PC-3 (cell line): ENCODE data around the gene BCO1. TPM values are rescaled to one million over a fixed set of nuclear protein-coding genes. Genes with fewer than 3 reads are reported as not detected.

Experiments
- ATAC-seq: fragments of 200-7000 bp; cut with Tn5 transposase; 2 replicates; pipeline ENCODE4 v1.9.1; 2020; ENCODE audit warnings: mild to moderate bottlenecking, moderate library complexity
- BruUV-seq: library from RNA; stranded (reverse); fragments of 400-500 nt; replicated peaks from 2 replicates; lab custom pipeline; 2021; lab: Mats Ljungman, UMichigan
- CTCF ChIA-PET: fragments of 300-600 bp; sonication (Branson Sonifier 250); formaldehyde crosslinking; loops from one replicate; lab custom pipeline; 2022; ENCODE audit warnings: antibody characterized with exemption; lab: Charles Lee
- POLR2A ChIA-PET: fragments of 300-600 bp; sonication (Branson Sonifier 250); formaldehyde crosslinking; loops from one replicate; lab custom pipeline; 2022; ENCODE audit warnings: antibody characterized with exemption; ENCODE audit not compliant: unreplicated experiment; lab: Charles Lee
- DNase-seq: peaks from one replicate; pipeline ENCODE4 v3.0.0-alpha.2; 2015
- H2AFZ ChIP-seq: fragments of 300-600 bp; sonication (generic); 2 replicates; pipeline ENCODE4 v1.6.0; 2016; ENCODE audit warnings: antibody characterized with exemption, low read length
- H3F3A ChIP-seq: fragments of 300-600 bp; sonication (generic); one replicate; pipeline ENCODE4 v1.6.0; 2017; ENCODE audit warnings: antibody characterized with exemption, low read length, control low read depth, mild to moderate bottlenecking; ENCODE audit not compliant: unreplicated experiment
- H3K27ac ChIP-seq: fragments of 300-600 bp; sonication (generic); 2 replicates; pipeline ENCODE4 v1.5.1; 2016; ENCODE audit warnings: mild to moderate bottlenecking, low read length
- H3K27me3 ChIP-seq: fragments of 300-600 bp; sonication (generic); 2 replicates; pipeline ENCODE4 v1.6.1; 2016; ENCODE audit warnings: low read length, mixed read lengths
- H3K36me3 ChIP-seq: fragments of 300-600 bp; sonication (generic); 2 replicates; pipeline ENCODE4 v1.6.1; 2016; ENCODE audit warnings: low read depth, mixed run types, low read length, mixed read lengths
- H3K4me1 ChIP-seq: fragments of 300-600 bp; sonication (generic); 2 replicates; pipeline ENCODE4 v1.5.1; 2016; ENCODE audit warnings: low read length; ENCODE audit not compliant: insufficient read depth
- H3K4me2 ChIP-seq: fragments of 300-600 bp; sonication (generic); 2 replicates; pipeline ENCODE4 v1.6.0; 2016; ENCODE audit warnings: low read length
- H3K4me3 ChIP-seq: fragments of 300-600 bp; sonication (generic); 2 replicates; pipeline ENCODE4 v1.5.1; 2016; ENCODE audit warnings: mild to moderate bottlenecking, low read length, mixed read lengths
- H3K79me2 ChIP-seq: fragments of 300-600 bp; sonication (generic); 2 replicates; pipeline ENCODE4 v1.6.1; 2017; ENCODE audit warnings: low read length, mixed read lengths
- H3K9ac ChIP-seq: fragments of 300-600 bp; sonication (generic); 2 replicates; pipeline ENCODE4 v1.6.0; 2016; ENCODE audit warnings: mild to moderate bottlenecking, low read length
- H3K9me2 ChIP-seq: fragments of 300-600 bp; sonication (generic); replicated peaks from 2 replicates; pipeline ENCODE4 v1.6.1; 2016; ENCODE audit warnings: mixed run types, low read length, mixed read lengths
- H3K9me3 ChIP-seq: fragments of 300-600 bp; sonication (generic); 2 replicates; pipeline ENCODE4 v1.6.1; 2016; ENCODE audit warnings: low read length, mixed read lengths
- H4K20me1 ChIP-seq: fragments of 300-600 bp; sonication (generic); 2 replicates; pipeline ENCODE4 v1.6.1; 2016; ENCODE audit warnings: low read length, mixed read lengths
- CTCF ChIP-seq: fragments of 300-600 bp; sonication (generic); conservative IDR thresholded peaks from 2 replicates; pipeline ENCODE4 v1.5.1; 2017; ENCODE audit warnings: antibody characterized with exemption, low read depth, mild to moderate bottlenecking, low read length
- EZH2 ChIP-seq: fragments of 300-600 bp; sonication (generic); IDR thresholded peaks from one replicate; pipeline ENCODE4 v1.6.1; 2017; ENCODE audit warnings: antibody characterized with exemption, mild to moderate bottlenecking, low read length; ENCODE audit not compliant: unreplicated experiment
- EZH2phosphoT487 ChIP-seq: fragments of 300-600 bp; sonication (generic); IDR thresholded peaks from 2 replicates; pipeline ENCODE4 v1.6.1; 2018; ENCODE audit warnings: mild to moderate bottlenecking, antibody characterized with exemption, low read length, borderline replicate concordance
- intact Hi-C: fragments of 100-400 bp; cut with micrococcal nuclease; formaldehyde crosslinking; loops from 2 replicates; pipeline ENCODE4 v1.9.0; 2023
- total RNA-seq: library from RNA; depleted of rRNA; stranded (reverse); fragments of >200 nt; gene quantifications from 2 replicates; pipeline ENCODE4 v1.2.3, GENCODE V29; 2014

The BCO1 gene
- total RNA-seq, 1 experiment from 2014 or later: not detected

DNA sequence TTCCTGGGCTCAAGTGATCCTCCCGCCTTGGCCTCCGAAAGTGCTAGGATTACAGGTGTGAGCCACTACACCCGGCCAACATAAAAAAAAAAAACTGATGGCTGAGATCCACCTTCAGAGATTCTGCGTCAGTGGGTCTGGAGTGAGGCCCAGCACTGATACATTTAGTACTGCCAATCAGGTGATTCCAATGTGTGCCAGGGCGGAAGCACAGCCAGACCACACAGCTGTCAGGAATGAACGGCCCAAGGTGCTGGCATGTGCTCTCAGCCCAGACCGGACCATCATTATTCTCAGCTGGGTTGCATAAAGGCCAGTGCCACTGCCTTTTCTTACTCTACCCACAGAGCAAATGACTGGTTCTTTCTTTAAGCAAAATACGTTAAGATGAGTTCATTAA, 1.2 kb upstream of the BCO1 start:
- Histone ChIP-seq H3K4me2 (no peak overlapping the region), H3K9me3 (no peaks in the 10 kb centered on the region), H4K20me1 (no peaks in the 10 kb centered on the region), H3K27me3 (no peaks in the 10 kb centered on the region), H3K4me3 (no peak overlapping the region), H3K4me1 (no peaks in the 10 kb centered on the region), H2AFZ (peak overlapping the region; percentile 84), H3K36me3 (no peaks in the 10 kb centered on the region), H3K9ac (no peak overlapping the region), H3K9me2 (no peaks in the 10 kb centered on the region), H3K79me2 (no peaks in the 10 kb centered on the region), H3K27ac (no peak overlapping the region), H3F3A (no peaks in the 10 kb centered on the region)
- peak; percentile 84 for ATAC-seq
- BruUV-seq: no TSS peak
- intact Hi-C loops: no loop called here
- peak; percentile 29 for DNase-seq
- TF ChIP-seq CTCF (no peak), EZH2phosphoT487 (no peak), EZH2 (no peak)
- ChIA-PET POLR2A (no interaction called here), CTCF (interaction anchor here (0.7 kb wide), 1 partner anchor 508 kb away, joined by 3 read pairs; no protein-coding TSS in a partner anchor)

GRCh38 chr16:81237942-81238295, 570 bp upstream of the BCO1 start:
- Histone ChIP-seq H3K36me3 (no peaks in the 10 kb centered on the region), H3K27me3 (no peaks in the 10 kb centered on the region), H4K20me1 (no peaks in the 10 kb centered on the region), H3K9me3 (no peaks in the 10 kb centered on the region), H3K4me2 (peak overlapping the region; percentile 81), H3K79me2 (no peaks in the 10 kb centered on the region), H2AFZ (peak overlapping the region; percentile 84), H3K4me1 (no peaks in the 10 kb centered on the region), H3K4me3 (peak overlapping the region; percentile 68), H3F3A (no peaks in the 10 kb centered on the region), H3K9ac (no peak overlapping the region), H3K9me2 (no peaks in the 10 kb centered on the region), H3K27ac (no peak overlapping the region)
- CTCF ChIA-PET: interaction anchor here (0.7 kb wide), 2 partner anchors 37 to 219 kb away, joined by 6 read pairs; no protein-coding TSS in a partner anchor
- POLR2A ChIA-PET: no interaction called here
- no peak for ATAC-seq
- intact Hi-C loops: no loop called here
- BruUV-seq: no TSS peak
- DNase-seq: no peak
- no peak for TF ChIP-seq CTCF
- TF ChIP-seq EZH2: no peak
- TF ChIP-seq EZH2phosphoT487: no peak

DNA sequence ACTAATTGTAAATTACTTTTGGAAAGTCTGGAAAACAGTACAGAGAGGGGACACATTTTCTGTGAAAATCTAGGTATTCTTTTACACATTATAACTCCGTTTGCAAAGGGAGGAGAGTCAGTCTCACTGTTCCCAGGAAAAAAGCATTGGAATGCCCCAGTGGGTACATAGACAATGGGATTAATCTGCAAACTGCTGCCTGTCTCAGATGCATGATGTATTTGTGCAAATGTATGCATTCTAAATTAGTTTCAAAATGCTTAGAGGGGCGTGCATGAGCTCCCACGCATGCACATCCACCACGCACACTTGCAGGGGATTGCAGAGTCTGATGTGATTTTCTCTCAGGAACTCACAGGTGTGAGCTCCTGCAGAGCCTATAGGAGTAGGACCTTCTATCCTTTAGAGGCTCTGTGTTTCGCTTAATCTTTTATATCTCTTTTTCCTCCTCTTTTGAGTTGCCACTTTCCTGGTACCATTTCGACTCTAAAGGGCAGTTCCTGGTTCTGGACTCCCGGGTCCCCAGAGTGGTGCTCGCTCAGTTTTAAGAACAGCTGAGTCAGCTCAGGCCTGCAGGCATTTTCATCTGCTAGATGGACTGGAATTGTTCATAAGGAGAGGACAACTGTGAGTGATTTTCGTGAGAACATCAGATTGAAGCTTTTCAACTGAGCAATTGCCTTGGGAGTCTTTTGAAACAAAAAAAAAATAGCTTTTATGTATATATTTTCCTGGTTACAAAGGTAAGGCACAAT, 1.1 kb downstream of the BCO1 start:
- POLR2A ChIA-PET: no interaction called here
- H3F3A ChIP-seq: no peaks in the 10 kb centered on the region
- H3K79me2 ChIP-seq: no peaks in the 10 kb centered on the region
- H3K9me3 ChIP-seq: no peaks in the 10 kb centered on the region
- H3K36me3 ChIP-seq: no peaks in the 10 kb centered on the region
- no TSS peak for BruUV-seq
- CTCF ChIA-PET: no interaction called here
- H3K27me3 ChIP-seq: no peaks in the 10 kb centered on the region
- no peak overlapping the region for H3K4me3 ChIP-seq
- H3K4me1 ChIP-seq: no peaks in the 10 kb centered on the region
- no peak overlapping the region for H2AFZ ChIP-seq
- H4K20me1 ChIP-seq: no peaks in the 10 kb centered on the region
- H3K4me2 ChIP-seq: no peak overlapping the region
- no peaks in the 10 kb centered on the region for H3K9me2 ChIP-seq
- ATAC-seq (no peak), DNase-seq (no peak)
- TF ChIP-seq CTCF (no peak), EZH2phosphoT487 (no peak), EZH2 (no peak)
- intact Hi-C loops: no loop called here
- no peak overlapping the region for H3K9ac ChIP-seq
- H3K27ac ChIP-seq: no peak overlapping the region
